ENCODE results near the gene HEXD. TPM values are rescaled to one million over a fixed set of nuclear protein-coding genes. Genes with fewer than 3 reads are reported as not detected.

The HEXD gene
- total RNA-seq, 1 experiment from 2014 or later: 16.2 TPM

GRCh38 chr17:82402865-82403264 is 15.3 kb upstream of the HEXD start:
- H3K27me3 Mint-ChIP-seq (ENCODE audit: insufficient read depth, unreplicated experiment): no peaks in the 10 kb centered on the region
- POLR2A ChIA-PET: no interaction called here
- H3K4me1 Mint-ChIP-seq (ENCODE audit: insufficient read depth, unreplicated experiment): peaks cover 5% of the 10 kb centered on the region
- CTCF ChIA-PET: interaction anchor here (0.6 kb wide), 1 partner anchor 12 kb away, joined by 3 read pairs; no protein-coding TSS in a partner anchor
- intact Hi-C loops (cut with micrococcal nuclease): no loop called here
- no peak overlapping the region for H3K4me3 Mint-ChIP-seq (ENCODE audit: unreplicated experiment)
- no TSS peak for BruUV-seq (replicated peaks)
- no peak for TF ChIP-seq CTCF (IDR thresholded peaks at IDR 0.05; ENCODE audit: unreplicated experiment)
- H3K9me3 Mint-ChIP-seq (ENCODE audit: unreplicated experiment): no peaks in the 10 kb centered on the region
- DNase-seq (ENCODE audit: unreplicated experiment): no peak
- H3K36me3 Mint-ChIP-seq (ENCODE audit: insufficient read depth, unreplicated experiment): peaks cover 41% of the 10 kb centered on the region
- no peak overlapping the region for H3K27ac Mint-ChIP-seq (ENCODE audit: low read depth, unreplicated experiment)

DNA sequence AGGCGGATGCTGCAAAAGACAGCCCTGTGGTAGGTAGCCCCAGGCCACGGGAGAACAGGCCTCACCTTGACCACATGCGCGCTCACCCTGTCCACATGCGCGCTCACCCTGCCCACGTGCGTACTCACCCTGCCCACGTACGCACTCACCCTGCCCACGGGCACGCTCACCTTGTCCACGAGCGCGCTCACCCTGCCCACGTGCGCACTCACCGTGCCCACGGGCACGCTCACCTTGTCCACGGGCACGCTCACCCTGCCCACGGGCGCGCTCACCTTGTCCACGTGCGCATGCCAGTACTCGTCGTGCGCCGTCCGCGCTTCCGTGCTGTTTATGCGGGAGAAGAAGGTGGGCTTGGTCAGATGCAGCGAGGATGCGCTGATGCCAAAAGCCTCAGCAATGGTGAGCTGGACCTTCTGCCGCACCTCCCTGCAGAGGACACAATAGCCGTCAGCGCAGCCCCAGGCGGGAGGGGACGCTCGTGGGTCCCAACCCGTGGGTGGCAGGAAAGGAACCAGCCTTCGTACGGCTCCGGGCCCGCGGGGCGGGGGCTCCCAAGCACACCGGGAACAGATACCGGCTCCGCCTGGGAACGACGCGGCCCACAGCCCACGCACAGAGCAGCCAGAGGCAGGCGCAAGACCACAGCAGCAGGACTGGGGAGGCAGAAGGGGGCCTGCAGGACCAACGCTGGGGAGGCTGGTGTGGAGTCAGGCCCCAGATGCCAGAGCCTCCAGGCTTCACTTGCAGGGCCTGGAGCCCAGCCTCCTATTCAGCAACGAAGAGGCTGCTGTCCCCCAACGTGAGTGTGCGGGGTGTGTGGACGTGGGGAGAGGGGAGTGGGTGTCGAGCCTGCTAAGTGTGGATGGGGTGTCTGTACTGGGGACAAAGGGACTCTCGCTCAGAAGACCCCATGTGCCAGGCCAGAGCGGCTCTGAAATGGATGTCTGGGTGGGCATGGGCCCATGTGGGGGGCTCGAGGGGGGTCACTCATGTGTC is 14.2 kb upstream of the HEXD start:
- POLR2A ChIA-PET: no interaction called here
- intact Hi-C loops (cut with micrococcal nuclease): no loop called here
- Mint-ChIP-seq H3K9me3 (ENCODE audit: unreplicated experiment) (no peaks in the 10 kb centered on the region), H3K36me3 (ENCODE audit: insufficient read depth, unreplicated experiment) (peaks cover 47% of the 10 kb centered on the region), H3K27me3 (ENCODE audit: insufficient read depth, unreplicated experiment) (no peaks in the 10 kb centered on the region), H3K4me3 (ENCODE audit: unreplicated experiment) (no peak overlapping the region), H3K27ac (ENCODE audit: low read depth, unreplicated experiment) (no peak overlapping the region), H3K4me1 (ENCODE audit: insufficient read depth, unreplicated experiment) (no peaks in the 10 kb centered on the region)
- no TSS peak for BruUV-seq (replicated peaks)
- CTCF ChIA-PET: no interaction called here
- TF ChIP-seq CTCF (IDR thresholded peaks at IDR 0.05; ENCODE audit: unreplicated experiment): no peak
- DNase-seq (ENCODE audit: unreplicated experiment): no peak

DNA sequence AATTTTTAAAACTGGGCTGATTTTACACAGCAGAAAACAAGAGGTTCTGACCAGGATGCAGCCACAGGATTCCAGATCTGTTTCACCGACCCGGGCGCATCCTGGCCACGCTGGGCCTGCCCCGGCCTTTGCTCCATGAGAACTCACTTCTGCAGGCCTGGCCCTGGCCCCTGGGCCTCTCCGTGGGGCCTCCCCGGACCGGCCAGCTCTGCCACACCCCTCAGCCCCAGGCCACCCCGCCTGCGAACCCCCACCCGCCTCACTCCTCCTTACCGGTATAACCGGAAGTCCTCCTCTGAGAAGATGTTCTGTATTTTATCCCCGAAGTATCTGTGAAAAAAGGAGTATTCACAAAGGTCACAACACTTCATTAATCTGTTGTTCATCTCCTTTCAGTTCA is 13.1 kb upstream of the HEXD start:
- Mint-ChIP-seq H3K36me3 (ENCODE audit: insufficient read depth, unreplicated experiment) (peaks cover 54% of the 10 kb centered on the region), H3K4me3 (ENCODE audit: unreplicated experiment) (no peak overlapping the region), H3K27me3 (ENCODE audit: insufficient read depth, unreplicated experiment) (no peaks in the 10 kb centered on the region), H3K27ac (ENCODE audit: low read depth, unreplicated experiment) (no peak overlapping the region), H3K4me1 (ENCODE audit: insufficient read depth, unreplicated experiment) (no peaks in the 10 kb centered on the region), H3K9me3 (ENCODE audit: unreplicated experiment) (no peaks in the 10 kb centered on the region)
- POLR2A ChIA-PET: no interaction called here
- intact Hi-C loops (cut with micrococcal nuclease): no loop called here
- BruUV-seq (replicated peaks): no TSS peak
- no peak for DNase-seq (ENCODE audit: unreplicated experiment)
- CTCF ChIA-PET: interaction anchor here (0.6 kb wide), 1 partner anchor 29 kb away, joined by 3 read pairs; no protein-coding TSS in a partner anchor
- no peak for TF ChIP-seq CTCF (IDR thresholded peaks at IDR 0.05; ENCODE audit: unreplicated experiment)

- intact Hi-C loops (cut with micrococcal nuclease): no loop called here
- no peaks in the 10 kb centered on the region for H3K9me3 Mint-ChIP-seq (ENCODE audit: unreplicated experiment)
- no TSS peak for BruUV-seq (replicated peaks)
- no peaks in the 10 kb centered on the region for H3K27me3 Mint-ChIP-seq (ENCODE audit: insufficient read depth, unreplicated experiment)
- POLR2A ChIA-PET: no interaction called here
- H3K4me3 Mint-ChIP-seq (ENCODE audit: unreplicated experiment): no peak overlapping the region
- no peak for TF ChIP-seq CTCF (IDR thresholded peaks at IDR 0.05; ENCODE audit: unreplicated experiment)
- CTCF ChIA-PET: interaction anchor here (0.6 kb wide), 2 partner anchors 128 to 170 kb away, joined by 3 to 4 read pairs; no protein-coding TSS in a partner anchor
- no peak for DNase-seq (ENCODE audit: unreplicated experiment)
- H3K4me1 Mint-ChIP-seq (ENCODE audit: insufficient read depth, unreplicated experiment): no peaks in the 10 kb centered on the region
- H3K27ac Mint-ChIP-seq (ENCODE audit: low read depth, unreplicated experiment): no peak overlapping the region
- H3K36me3 Mint-ChIP-seq (ENCODE audit: insufficient read depth, unreplicated experiment): peaks cover 46% of the 10 kb centered on the region
Observed at GRCh38 chr17:82406131-82406671, 11.9 kb upstream of the HEXD start.
